Liver (tissue), 9 donors: ENCODE measurements around the gene CXCR4. TPM values are rescaled to one million over a fixed set of nuclear protein-coding genes. Genes with fewer than 3 reads are reported as not detected.

Experiments used
- DNase-seq: peaks from one replicate; pipeline ENCODE4 v3.0.0-alpha.2; 2017; ENCODE audit warnings: low spot score
- H3K27ac ChIP-seq, 2 donors: one replicate each; pipeline ENCODE4 v1.7.0; 2013; ENCODE audit warnings: inconsistent platforms in 2 of 2, low read length in 2 of 2, control low read depth in 1 of 2, low read depth in 1 of 2, mild to moderate bottlenecking in 1 of 2
- H3K27me3 ChIP-seq, 4 donors: one replicate each; pipeline versions ENCODE4 v1.6.1 to v1.7.0; 2013; ENCODE audit warnings: low read length in 3 of 4, inconsistent platforms in 1 of 4, mild to moderate bottlenecking in 1 of 4, moderate library complexity in 1 of 4; ENCODE audit not compliant: control insufficient read depth in 4 of 4, insufficient read depth in 4 of 4
- H3K36me3 ChIP-seq, 4 donors: one replicate each; pipeline versions ENCODE4 v1.6.1 to v1.7.0; 2013; ENCODE audit warnings: low read length in 3 of 4, mild to moderate bottlenecking in 3 of 4, low read depth in 1 of 4, moderate library complexity in 1 of 4; ENCODE audit not compliant: control insufficient read depth in 4 of 4, insufficient read depth in 3 of 4
- H3K4me1 ChIP-seq, 4 donors: one replicate each; pipeline versions ENCODE4 v1.6.1 to v1.7.0; 2013; ENCODE audit warnings: low read length in 3 of 4, mild to moderate bottlenecking in 3 of 4, moderate library complexity in 1 of 4; ENCODE audit not compliant: control insufficient read depth in 4 of 4, insufficient read depth in 4 of 4
- H3K4me3 ChIP-seq, 3 donors: one replicate each; pipeline versions ENCODE4 v1.6.1 to v1.7.0; 2013; ENCODE audit warnings: low read length in 3 of 3, control low read depth in 1 of 3, low read depth in 1 of 3, mild to moderate bottlenecking in 1 of 3
- H3K9ac ChIP-seq, 2 donors: one replicate each; pipeline ENCODE4 v1.7.0; 2013; ENCODE audit warnings: low read length in 2 of 2, mild to moderate bottlenecking in 2 of 2, moderate library complexity in 2 of 2, control low read depth in 1 of 2, low read depth in 1 of 2
- H3K9me3 ChIP-seq, 4 donors: one replicate each; pipeline versions ENCODE4 v1.6.1 to v1.7.0; 2013; ENCODE audit warnings: low read length in 3 of 4; ENCODE audit not compliant: control insufficient read depth in 4 of 4
- EGR1 ChIP-seq, 2 donors: IDR thresholded peaks; 2 replicates each; pipeline ENCODE4 v1.6.1; 2016 to 2018; ENCODE audit warnings: antibody characterized with exemption in 2 of 2, low read depth in 2 of 2
- FOXA1 ChIP-seq: IDR thresholded peaks from 2 replicates; pipeline ENCODE4 v1.6.1; 2016; ENCODE audit warnings: antibody characterized with exemption
- FOXA2 ChIP-seq: IDR thresholded peaks from 2 replicates; pipeline ENCODE4 v1.6.1; 2016; ENCODE audit warnings: antibody characterized with exemption
- GABPA ChIP-seq, 2 donors: IDR thresholded peaks in 1 of 2; conservative IDR thresholded peaks in 1 of 2; 2 replicates each; pipeline ENCODE4 v1.6.1; 2016; ENCODE audit warnings: antibody characterized with exemption in 2 of 2, mild to moderate bottlenecking in 1 of 2, moderate library complexity in 1 of 2
- HNF4A ChIP-seq, 2 donors: conservative IDR thresholded peaks; 2 replicates each; pipeline ENCODE4 v1.6.1; 2016; ENCODE audit warnings: antibody characterized with exemption in 2 of 2, mild to moderate bottlenecking in 2 of 2
- HNF4G ChIP-seq: IDR thresholded peaks from 2 replicates; pipeline ENCODE4 v1.6.1; 2016; ENCODE audit warnings: antibody characterized with exemption
- JUND ChIP-seq, 2 donors: IDR thresholded peaks; 2 replicates each; pipeline ENCODE4 v1.6.1; 2016; ENCODE audit warnings: antibody characterized with exemption in 2 of 2
- NR2F2 ChIP-seq: IDR thresholded peaks from 2 replicates; pipeline ENCODE4 v1.6.1; 2016; ENCODE audit warnings: antibody characterized with exemption
- RAD21 ChIP-seq, 2 donors: IDR thresholded peaks; 2 replicates each; pipeline ENCODE4 v1.6.1; 2016; ENCODE audit warnings: antibody characterized with exemption in 2 of 2, mild to moderate bottlenecking in 2 of 2
- RXRA ChIP-seq, 2 donors: IDR thresholded peaks; 2 replicates each; pipeline ENCODE4 v1.6.1; 2017 to 2018; ENCODE audit warnings: antibody characterized with exemption in 2 of 2, mild to moderate bottlenecking in 1 of 2
- SP1 ChIP-seq: IDR thresholded peaks from 2 replicates; pipeline ENCODE4 v1.6.1; 2018; ENCODE audit warnings: antibody characterized with exemption, mild to moderate bottlenecking
- TAF1 ChIP-seq: conservative IDR thresholded peaks from 2 replicates; pipeline ENCODE4 v1.6.1; 2016; ENCODE audit warnings: antibody characterized with exemption, mild to moderate bottlenecking
- YY1 ChIP-seq: IDR thresholded peaks from 2 replicates; pipeline ENCODE4 v1.6.1; 2016; ENCODE audit warnings: antibody characterized with exemption, mild to moderate bottlenecking
- WGBS: extraction: QIAGEN DNeasy Blood & Tissue Kit; methylation state at CpG from one replicate; pipeline ENCODE4 v1.1.7; 2013; 5-methylcytosine and 5-hydroxymethylcytosine counted together
- polyA plus RNA-seq, 2 donors: library from polyadenylated mRNA; stranded (reverse) in 1 of 2; unstranded in 1 of 2; fragments of 200-250 nt in 1 of 2; fragments of >200 nt in 1 of 2; fragmentation: Nextera tagmentation in 1 of 2; extraction: Ambion mirVana in 1 of 2; gene quantifications; one replicate each; pipeline versions ENCODE4 v1.2.1 to v1.2.3, GENCODE V29; 2013 to 2015
- total RNA-seq, 2 donors: library from RNA; depleted of rRNA; stranded (reverse); fragments of >200 nt; gene quantifications; one replicate each; pipeline ENCODE4 v1.2.3, GENCODE V29; 2014
- TF ChIP-seq, protein P1 (sequence below): IDR thresholded peaks from 2 replicates; pipeline ENCODE4 v1.6.1; 2016; ENCODE audit warnings: antibody characterized with exemption
- TF ChIP-seq, protein P2 (sequence below): fragments of 150-350 bp; IDR thresholded peaks from 2 replicates; pipeline ENCODE4 v1.5.1; 2017; ENCODE audit warnings: improper control_type of control experiment, low read depth, low read length; ENCODE audit not compliant: missing input control
- TF ChIP-seq, protein P3 (sequence below): IDR thresholded peaks from 2 replicates; pipeline ENCODE4 v1.6.1; 2016; ENCODE audit warnings: antibody characterized with exemption
- TF ChIP-seq, protein P4 (sequence below): IDR thresholded peaks from 2 replicates; pipeline ENCODE4 v1.6.1; 2016; ENCODE audit warnings: antibody characterized with exemption, mild to moderate bottlenecking
- TF ChIP-seq, protein P5 (sequence below): IDR thresholded peaks from 2 replicates; pipeline ENCODE4 v1.6.1; 2016; ENCODE audit warnings: antibody characterized with exemption
- donor health status: healthy.
- donor health status: healthy.
- donor health status: healthy.
- donor health status: healthy.
- donor health status: healthy.

The CXCR4 gene
- total and polyA plus RNA-seq, 4 donors, result 5.0 to 9.0 (median 6.1) TPM

DNA sequence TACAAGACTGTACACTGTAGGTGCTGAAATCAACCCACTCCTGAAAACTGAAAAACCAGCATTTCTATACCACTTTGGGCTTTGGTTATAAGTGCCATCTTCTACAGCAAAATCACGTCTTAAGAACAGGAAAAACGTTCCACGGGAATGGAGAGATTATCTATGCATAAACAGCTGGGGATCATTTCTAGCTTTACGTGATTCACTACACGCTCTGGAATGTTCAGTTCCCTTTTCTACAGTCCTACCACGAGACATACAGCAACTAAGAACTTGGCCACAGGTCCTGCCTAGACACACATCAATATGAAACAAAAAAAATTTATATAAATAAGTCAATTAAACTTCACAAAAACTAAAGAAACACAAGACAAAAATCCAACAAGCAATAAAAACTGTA lies 3.6 kb downstream of the CXCR4 start:
- TF ChIP-seq TAF1, result no peak
- TF ChIP-seq FOXA1, result no peak
- no peak for TF ChIP-seq FOXA2
- no peak for TF ChIP-seq GABPA (IDR thresholded peaks at IDR 0.05 in 1 of 2, conservative IDR thresholded peaks at IDR 0.05 in 1 of 2)
- TF ChIP-seq, protein P1, sequence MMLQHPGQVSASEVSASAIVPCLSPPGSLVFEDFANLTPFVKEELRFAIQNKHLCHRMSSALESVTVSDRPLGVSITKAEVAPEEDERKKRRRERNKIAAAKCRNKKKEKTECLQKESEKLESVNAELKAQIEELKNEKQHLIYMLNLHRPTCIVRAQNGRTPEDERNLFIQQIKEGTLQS, result no peak
- TF ChIP-seq HNF4A (conservative IDR thresholded peaks at IDR 0.05), result no peak
- TF ChIP-seq, protein P2, sequence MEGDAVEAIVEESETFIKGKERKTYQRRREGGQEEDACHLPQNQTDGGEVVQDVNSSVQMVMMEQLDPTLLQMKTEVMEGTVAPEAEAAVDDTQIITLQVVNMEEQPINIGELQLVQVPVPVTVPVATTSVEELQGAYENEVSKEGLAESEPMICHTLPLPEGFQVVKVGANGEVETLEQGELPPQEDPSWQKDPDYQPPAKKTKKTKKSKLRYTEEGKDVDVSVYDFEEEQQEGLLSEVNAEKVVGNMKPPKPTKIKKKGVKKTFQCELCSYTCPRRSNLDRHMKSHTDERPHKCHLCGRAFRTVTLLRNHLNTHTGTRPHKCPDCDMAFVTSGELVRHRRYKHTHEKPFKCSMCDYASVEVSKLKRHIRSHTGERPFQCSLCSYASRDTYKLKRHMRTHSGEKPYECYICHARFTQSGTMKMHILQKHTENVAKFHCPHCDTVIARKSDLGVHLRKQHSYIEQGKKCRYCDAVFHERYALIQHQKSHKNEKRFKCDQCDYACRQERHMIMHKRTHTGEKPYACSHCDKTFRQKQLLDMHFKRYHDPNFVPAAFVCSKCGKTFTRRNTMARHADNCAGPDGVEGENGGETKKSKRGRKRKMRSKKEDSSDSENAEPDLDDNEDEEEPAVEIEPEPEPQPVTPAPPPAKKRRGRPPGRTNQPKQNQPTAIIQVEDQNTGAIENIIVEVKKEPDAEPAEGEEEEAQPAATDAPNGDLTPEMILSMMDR, result no peak
- TF ChIP-seq SP1, result no peak
- no peak for TF ChIP-seq JUND (IDR thresholded peaks at IDR 0.05)
- no peak for TF ChIP-seq RAD21 (IDR thresholded peaks at IDR 0.05)
- TF ChIP-seq YY1, result no peak
- TF ChIP-seq, protein P3, sequence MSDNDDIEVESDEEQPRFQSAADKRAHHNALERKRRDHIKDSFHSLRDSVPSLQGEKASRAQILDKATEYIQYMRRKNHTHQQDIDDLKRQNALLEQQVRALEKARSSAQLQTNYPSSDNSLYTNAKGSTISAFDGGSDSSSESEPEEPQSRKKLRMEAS, result no peak
- TF ChIP-seq HNF4G, result no peak
- TF ChIP-seq, protein P4, sequence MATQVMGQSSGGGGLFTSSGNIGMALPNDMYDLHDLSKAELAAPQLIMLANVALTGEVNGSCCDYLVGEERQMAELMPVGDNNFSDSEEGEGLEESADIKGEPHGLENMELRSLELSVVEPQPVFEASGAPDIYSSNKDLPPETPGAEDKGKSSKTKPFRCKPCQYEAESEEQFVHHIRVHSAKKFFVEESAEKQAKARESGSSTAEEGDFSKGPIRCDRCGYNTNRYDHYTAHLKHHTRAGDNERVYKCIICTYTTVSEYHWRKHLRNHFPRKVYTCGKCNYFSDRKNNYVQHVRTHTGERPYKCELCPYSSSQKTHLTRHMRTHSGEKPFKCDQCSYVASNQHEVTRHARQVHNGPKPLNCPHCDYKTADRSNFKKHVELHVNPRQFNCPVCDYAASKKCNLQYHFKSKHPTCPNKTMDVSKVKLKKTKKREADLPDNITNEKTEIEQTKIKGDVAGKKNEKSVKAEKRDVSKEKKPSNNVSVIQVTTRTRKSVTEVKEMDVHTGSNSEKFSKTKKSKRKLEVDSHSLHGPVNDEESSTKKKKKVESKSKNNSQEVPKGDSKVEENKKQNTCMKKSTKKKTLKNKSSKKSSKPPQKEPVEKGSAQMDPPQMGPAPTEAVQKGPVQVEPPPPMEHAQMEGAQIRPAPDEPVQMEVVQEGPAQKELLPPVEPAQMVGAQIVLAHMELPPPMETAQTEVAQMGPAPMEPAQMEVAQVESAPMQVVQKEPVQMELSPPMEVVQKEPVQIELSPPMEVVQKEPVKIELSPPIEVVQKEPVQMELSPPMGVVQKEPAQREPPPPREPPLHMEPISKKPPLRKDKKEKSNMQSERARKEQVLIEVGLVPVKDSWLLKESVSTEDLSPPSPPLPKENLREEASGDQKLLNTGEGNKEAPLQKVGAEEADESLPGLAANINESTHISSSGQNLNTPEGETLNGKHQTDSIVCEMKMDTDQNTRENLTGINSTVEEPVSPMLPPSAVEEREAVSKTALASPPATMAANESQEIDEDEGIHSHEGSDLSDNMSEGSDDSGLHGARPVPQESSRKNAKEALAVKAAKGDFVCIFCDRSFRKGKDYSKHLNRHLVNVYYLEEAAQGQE, result no peak
- TF ChIP-seq NR2F2, result no peak
- no peak for TF ChIP-seq EGR1 (IDR thresholded peaks at IDR 0.05; ENCODE audit: low read depth in 2 of 2)
- TF ChIP-seq, protein P5, sequence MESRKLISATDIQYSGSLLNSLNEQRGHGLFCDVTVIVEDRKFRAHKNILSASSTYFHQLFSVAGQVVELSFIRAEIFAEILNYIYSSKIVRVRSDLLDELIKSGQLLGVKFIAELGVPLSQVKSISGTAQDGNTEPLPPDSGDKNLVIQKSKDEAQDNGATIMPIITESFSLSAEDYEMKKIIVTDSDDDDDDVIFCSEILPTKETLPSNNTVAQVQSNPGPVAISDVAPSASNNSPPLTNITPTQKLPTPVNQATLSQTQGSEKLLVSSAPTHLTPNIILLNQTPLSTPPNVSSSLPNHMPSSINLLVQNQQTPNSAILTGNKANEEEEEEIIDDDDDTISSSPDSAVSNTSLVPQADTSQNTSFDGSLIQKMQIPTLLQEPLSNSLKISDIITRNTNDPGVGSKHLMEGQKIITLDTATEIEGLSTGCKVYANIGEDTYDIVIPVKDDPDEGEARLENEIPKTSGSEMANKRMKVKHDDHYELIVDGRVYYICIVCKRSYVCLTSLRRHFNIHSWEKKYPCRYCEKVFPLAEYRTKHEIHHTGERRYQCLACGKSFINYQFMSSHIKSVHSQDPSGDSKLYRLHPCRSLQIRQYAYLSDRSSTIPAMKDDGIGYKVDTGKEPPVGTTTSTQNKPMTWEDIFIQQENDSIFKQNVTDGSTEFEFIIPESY, result no peak
- TF ChIP-seq RXRA (IDR thresholded peaks at IDR 0.05), result no peak
- Histone ChIP-seq H3K9ac (no peak overlapping the region), H3K27ac (no peak overlapping the region), H3K4me1 (peaks cover 9 to 26% (median 16%) of the 10 kb centered on the region in 4 donors), H3K36me3 (no peaks in the 10 kb centered on the region), H3K9me3 (no peaks in the 10 kb centered on the region), H3K4me3 (no peak overlapping the region), H3K27me3 (peaks cover 0 to 7% (median 1%) of the 10 kb centered on the region in 4 donors)
- WGBS, result 57% methylated on average over 6 of the region's 6 CpGs
- DNase-seq, result no peak
